GM12872 (cell line): ENCODE data around the gene NBEA.

ENCODE experiments used
- CTCF ChIP-seq: IDR thresholded peaks from 3 replicates; pipeline ENCODE4 v1.5.1; 2011; ENCODE audit warnings: low read depth, mild to moderate bottlenecking, low read length, moderate library complexity; ENCODE audit not compliant: insufficient read depth

NBEA gene

GRCh38 chr13:35411059-35411744 is 469.1 kb downstream of the NBEA start:
- no peak for TF ChIP-seq CTCF

DNA sequence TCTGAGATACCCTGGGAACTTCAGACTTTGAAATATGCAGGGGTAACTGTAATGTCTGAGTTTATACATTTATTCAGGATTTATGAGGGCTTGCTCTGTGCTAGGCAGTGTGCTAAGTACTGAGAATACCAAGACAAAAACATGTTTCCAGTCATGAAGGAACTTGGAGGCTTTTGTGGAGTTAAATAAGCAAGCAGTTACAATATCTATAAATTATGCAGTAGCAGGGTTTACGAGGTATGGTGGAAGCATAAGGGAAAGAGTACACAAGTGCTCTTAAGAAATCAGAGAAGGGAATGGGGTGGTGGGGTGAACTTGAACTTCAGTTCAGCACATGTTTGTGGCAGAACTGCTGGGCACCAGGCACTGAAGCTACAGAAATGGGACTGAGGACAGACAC is 506.4 kb downstream of the NBEA start:
- TF ChIP-seq CTCF = no peak

DNA sequence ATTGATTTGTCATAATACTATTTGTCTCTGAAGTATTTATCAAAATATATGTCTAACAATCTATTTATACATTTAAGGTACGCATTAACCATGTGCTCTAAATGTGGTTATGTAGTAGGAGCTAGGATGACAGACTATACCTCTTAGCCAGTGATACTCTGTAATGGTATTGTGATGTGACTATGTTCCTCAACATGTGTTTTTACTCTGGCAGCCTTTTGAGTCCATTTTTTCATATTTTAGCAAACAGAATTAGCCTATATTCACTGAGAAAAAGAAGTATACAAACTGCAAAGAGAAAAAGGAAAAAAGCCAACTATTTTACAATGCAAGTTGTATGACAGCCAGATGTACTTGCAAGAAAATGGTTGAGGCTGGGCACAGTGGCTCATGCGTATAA is 507.8 kb downstream of the NBEA start:
- TF ChIP-seq CTCF = no peak

DNA sequence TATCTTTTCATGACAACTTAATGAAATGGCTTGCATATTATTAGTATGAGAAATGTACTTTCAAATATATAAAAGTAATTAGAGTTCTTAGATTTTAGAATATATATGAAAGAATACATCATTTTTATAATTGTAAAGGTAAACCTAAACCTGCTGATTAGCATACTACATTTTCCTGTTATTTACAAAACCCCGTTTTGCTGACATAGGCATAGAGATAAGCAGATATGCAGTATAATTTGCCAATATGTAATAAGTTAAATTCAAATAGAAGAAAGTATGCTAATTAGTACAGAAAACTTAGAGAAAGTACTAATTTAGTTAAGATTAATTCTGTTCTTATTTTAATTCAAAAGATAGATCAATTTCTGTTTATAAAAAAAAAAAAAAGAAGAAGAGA is 513.0 kb downstream of the NBEA start:
- TF ChIP-seq CTCF = no peak

DNA sequence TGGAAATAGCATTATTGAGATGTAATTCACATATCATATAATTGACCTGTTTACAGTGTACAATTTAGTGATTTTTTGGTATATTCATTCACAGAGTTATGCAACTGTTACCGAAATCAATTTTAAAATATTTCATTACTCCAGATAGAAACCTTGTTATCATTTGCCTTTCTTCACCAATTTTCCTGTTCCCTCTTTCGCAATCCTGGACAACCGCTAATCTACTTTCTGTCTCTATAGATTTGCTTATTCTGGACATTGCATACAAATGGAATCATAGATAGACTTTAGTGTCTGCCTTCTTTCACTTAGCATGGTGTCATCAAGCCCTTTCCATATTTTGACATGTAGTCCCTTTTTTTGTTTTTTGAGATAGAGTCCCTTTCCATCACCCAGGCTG is 515.2 kb downstream of the NBEA start:
- TF ChIP-seq CTCF = no peak

DNA sequence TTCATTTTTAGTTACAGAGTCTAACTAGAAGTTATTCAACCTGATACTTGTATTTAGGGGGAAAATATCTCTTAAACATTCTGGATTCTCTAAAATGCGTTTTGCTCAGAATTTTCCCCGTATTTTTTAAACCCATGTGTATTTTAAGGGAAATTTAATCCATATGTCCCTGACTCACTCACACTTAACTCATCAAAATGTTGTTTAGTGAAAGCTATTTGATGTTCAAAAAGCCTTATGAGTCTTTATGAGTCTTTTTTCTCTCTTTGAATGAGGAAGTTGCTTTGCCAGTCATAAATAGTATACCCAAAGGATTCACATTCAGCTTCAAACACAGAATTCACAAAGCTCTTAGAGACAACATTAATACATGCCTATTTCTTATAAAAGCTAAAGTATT is 518.0 kb downstream of the NBEA start:
- no peak for TF ChIP-seq CTCF

DNA sequence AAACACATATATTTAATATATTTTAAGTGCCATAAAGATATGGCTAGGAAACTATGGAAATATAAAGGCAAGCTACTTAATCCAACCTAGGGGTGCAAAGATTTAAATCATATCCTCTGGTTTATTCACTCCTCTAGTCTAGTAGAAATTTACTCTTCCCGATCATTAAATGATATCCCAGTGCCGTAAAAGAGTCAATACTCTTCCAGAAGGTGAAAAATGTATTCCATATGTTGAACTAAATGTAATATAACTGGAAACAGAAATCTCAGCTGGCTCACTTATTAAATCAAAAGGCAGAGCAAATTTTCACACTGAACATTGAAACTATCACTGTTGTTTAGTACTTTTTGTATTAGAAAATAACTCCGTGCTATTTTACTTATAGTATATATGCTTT is 523.3 kb downstream of the NBEA start:
- TF ChIP-seq CTCF = no peak

GRCh38 chr13:35468195-35468594 is 526.1 kb downstream of the NBEA start:
- TF ChIP-seq CTCF = no peak
